SH-SY5Y (cell line): ENCODE data around the gene COMMD10.

Source experiments
- GATA2 ChIP-seq: IDR thresholded peaks from 2 replicates; pipeline ENCODE4 v1.6.1; 2011; ENCODE audit warnings: mild to moderate bottlenecking, low read depth, low read length
- GATA3 ChIP-seq: IDR thresholded peaks from 2 replicates; pipeline ENCODE4 v1.6.1; 2011; ENCODE audit warnings: low read depth, mild to moderate bottlenecking, low read length, moderate library complexity

DNA sequence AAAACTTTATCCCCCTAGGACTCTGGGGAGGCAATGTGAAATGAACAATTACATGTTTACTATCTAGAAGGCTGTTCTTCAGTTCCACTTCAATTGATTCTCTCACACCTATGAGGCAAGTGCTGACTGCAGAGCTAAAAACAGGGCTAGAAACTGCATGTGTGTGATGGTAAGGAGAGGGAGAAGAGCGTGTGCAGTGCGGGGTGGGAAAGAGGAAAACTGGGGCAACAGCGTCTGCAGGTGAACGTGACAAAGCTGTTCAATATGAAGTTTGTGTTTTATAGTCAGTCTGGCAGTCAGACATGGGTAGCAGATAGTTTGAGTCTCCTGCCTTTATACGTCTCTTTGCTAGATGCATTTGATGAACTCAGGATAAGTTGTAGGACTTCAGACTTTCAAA is 6.6 kb upstream of the COMMD10 start:
- no peak for TF ChIP-seq GATA2
- TF ChIP-seq GATA3 = no peak
